Calu3 (cell line): ENCODE measurements around the gene ODF2. TPM values are rescaled to one million over a fixed set of nuclear protein-coding genes. Genes with fewer than 3 reads are reported as not detected.
A peak's percentile ranks its signal among the peaks of the same experiment; 100 is the strongest.

Experiments used
- BruUV-seq: library from RNA; stranded (reverse); fragments of 400-500 nt; replicated peaks from 2 replicates; lab custom pipeline; 2021; lab: Mats Ljungman, UMichigan
- CTCF ChIA-PET: fragments of 300-600 bp; sonication (Branson Sonifier 250); formaldehyde crosslinking; loops from one replicate; lab custom pipeline; 2022; ENCODE audit warnings: antibody characterized with exemption; lab: Charles Lee
- DNase-seq: peaks from one replicate; pipeline ENCODE4 v3.0.0; 2022
- H3K27ac Mint-ChIP-seq: one replicate; pipeline ENCODE4 v1.8.0; 2022; ENCODE audit warnings: mixed read lengths; ENCODE audit not compliant: unreplicated experiment
- H3K27me3 Mint-ChIP-seq: one replicate; pipeline ENCODE4 v1.8.0; 2022; ENCODE audit warnings: mixed read lengths; ENCODE audit not compliant: unreplicated experiment
- H3K36me3 Mint-ChIP-seq: one replicate; pipeline ENCODE4 v1.8.0; 2022; ENCODE audit warnings: mild to moderate bottlenecking, moderate library complexity, mixed read lengths; ENCODE audit not compliant: insufficient read depth, unreplicated experiment
- H3K4me1 Mint-ChIP-seq: one replicate; pipeline ENCODE4 v1.8.0; 2022; ENCODE audit warnings: mild to moderate bottlenecking, low read depth, mixed read lengths; ENCODE audit not compliant: unreplicated experiment
- H3K4me3 Mint-ChIP-seq: one replicate; pipeline ENCODE4 v1.8.0; 2022; ENCODE audit warnings: mild to moderate bottlenecking, low read depth, moderate library complexity, mixed read lengths; ENCODE audit not compliant: unreplicated experiment
- H3K9me3 Mint-ChIP-seq: one replicate; pipeline ENCODE4 v1.8.0; 2022; ENCODE audit warnings: low read depth, mixed read lengths; ENCODE audit not compliant: unreplicated experiment
- intact Hi-C: fragments of 100-400 bp; cut with micrococcal nuclease; formaldehyde crosslinking; loops from one replicate; pipeline ENCODE4 v1.10.0; 2022; ENCODE audit not compliant: unreplicated experiment
- total RNA-seq: library from RNA; stranded (reverse); gene quantifications from 2 replicates; pipeline ENCODE4 v1.2.3, GENCODE V29; 2022
- TF ChIP-seq, protein P1 (sequence below): fragments of 200-600 bp; IDR thresholded peaks from one replicate; pipeline ENCODE4 v1.8.0; 2022; ENCODE audit warnings: antibody characterized with exemption; ENCODE audit not compliant: unreplicated experiment

The ODF2 gene
- total RNA-seq, 1 experiment from 2014 or later = 33.6 TPM

DNA sequence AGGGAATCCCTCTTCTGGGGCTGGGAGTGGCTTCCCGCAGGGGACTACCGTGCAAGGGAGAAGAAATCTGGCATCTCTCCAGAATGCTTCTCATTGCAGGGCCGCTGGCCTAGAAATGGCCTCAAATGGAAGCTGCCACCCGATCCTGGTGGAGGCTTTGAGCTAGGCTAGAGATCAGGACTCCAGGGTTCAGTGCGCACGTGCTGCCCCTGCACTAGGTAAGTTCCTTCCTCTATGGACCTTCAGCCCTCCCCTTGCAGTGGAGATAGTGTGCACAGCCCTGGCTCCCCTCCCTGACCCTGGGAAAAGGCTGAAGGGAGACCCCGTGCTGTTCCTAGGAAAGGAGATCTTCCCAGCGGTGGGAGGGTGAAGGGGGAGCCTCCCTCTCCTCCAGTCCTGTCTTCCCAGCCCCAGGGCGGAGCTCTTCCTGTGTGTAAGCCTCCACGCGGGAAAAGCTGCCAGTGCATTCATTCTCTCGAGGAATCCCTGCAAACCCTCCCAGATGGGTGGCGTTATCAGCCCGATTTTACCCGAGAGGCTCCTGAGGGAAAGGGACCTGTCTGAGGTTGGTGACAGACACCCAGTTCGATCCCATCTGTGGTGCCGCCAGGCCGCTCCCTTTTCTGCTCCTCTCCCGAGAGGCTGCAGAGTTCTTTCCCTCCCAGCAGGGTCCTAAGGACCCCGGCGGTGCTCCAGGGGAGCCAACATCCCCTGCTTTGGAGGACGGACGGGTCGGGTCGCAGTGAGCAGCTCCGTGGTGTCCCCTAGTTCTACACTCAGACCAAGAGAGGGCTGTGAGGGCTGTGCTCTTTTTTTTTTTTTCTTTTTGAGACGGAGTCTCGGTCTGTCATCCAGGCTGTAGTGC lies 36.5 kb upstream of the ODF2 start:
- H3K4me3 Mint-ChIP-seq = peak overlapping the region; percentile 71
- H3K36me3 Mint-ChIP-seq = peaks cover 25% of the 10 kb centered on the region
- H3K4me1 Mint-ChIP-seq = peaks cover 25% of the 10 kb centered on the region
- no peak overlapping the region for H3K27ac Mint-ChIP-seq
- TF ChIP-seq, protein P1, sequence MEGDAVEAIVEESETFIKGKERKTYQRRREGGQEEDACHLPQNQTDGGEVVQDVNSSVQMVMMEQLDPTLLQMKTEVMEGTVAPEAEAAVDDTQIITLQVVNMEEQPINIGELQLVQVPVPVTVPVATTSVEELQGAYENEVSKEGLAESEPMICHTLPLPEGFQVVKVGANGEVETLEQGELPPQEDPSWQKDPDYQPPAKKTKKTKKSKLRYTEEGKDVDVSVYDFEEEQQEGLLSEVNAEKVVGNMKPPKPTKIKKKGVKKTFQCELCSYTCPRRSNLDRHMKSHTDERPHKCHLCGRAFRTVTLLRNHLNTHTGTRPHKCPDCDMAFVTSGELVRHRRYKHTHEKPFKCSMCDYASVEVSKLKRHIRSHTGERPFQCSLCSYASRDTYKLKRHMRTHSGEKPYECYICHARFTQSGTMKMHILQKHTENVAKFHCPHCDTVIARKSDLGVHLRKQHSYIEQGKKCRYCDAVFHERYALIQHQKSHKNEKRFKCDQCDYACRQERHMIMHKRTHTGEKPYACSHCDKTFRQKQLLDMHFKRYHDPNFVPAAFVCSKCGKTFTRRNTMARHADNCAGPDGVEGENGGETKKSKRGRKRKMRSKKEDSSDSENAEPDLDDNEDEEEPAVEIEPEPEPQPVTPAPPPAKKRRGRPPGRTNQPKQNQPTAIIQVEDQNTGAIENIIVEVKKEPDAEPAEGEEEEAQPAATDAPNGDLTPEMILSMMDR = no peak
- peaks cover 9% of the 10 kb centered on the region for H3K27me3 Mint-ChIP-seq
- BruUV-seq = no TSS peak
- DNase-seq = no peak
- CTCF ChIA-PET = interaction anchor here (0.6 to 3.1 kb wide), 8 partner anchors 8 to 212 kb away, joined by 3 to 14 read pairs (median 4); partner anchors contain the start of gene SPTAN1
- H3K9me3 Mint-ChIP-seq = no peaks in the 10 kb centered on the region
- intact Hi-C loops = no loop called here

DNA sequence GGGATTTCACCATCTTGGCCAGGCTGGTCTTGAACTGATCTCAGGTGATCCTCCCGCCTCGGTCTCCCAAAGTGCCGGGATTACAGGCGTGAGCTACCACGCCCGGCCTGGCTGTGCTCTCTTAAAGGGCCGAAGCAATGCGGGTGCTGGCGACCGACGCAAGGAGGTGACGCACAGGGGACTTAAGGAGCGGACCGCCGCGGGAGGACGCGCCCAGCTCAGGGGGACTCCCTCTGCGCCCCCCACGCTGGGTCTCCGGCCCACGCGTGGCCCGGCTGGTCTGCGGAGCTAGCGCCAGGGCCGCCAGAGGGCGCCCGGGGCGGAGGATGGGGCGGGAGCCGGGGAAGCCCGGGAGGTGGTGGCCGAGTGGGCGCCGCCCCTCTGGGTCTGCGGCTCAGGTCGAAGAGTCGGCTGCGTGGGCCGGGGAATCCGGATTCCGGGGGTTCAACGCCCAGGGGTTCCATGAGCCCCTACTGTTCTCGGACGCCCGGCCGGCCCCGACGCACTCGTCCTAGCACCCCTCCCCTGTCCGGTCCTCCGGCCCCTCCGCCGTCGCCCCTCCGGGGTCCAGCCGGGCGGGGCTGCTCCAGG lies 35.7 kb upstream of the ODF2 start:
- peak overlapping the region; percentile 71 for H3K4me3 Mint-ChIP-seq
- no TSS peak for BruUV-seq
- CTCF ChIA-PET = interaction anchor here (0.6 to 3.1 kb wide), 10 partner anchors 9 to 320 kb away, joined by 3 to 14 read pairs (median 4); partner anchors contain the start of gene SPTAN1
- TF ChIP-seq, protein P1 = peak; percentile 71
- H3K27me3 Mint-ChIP-seq = peaks cover under 1% of the 10 kb centered on the region
- no peaks in the 10 kb centered on the region for H3K9me3 Mint-ChIP-seq
- intact Hi-C loops = no loop called here
- peaks cover 16% of the 10 kb centered on the region for H3K4me1 Mint-ChIP-seq
- DNase-seq = peak; percentile 73
- no peak overlapping the region for H3K27ac Mint-ChIP-seq
- H3K36me3 Mint-ChIP-seq = peaks cover 29% of the 10 kb centered on the region

DNA sequence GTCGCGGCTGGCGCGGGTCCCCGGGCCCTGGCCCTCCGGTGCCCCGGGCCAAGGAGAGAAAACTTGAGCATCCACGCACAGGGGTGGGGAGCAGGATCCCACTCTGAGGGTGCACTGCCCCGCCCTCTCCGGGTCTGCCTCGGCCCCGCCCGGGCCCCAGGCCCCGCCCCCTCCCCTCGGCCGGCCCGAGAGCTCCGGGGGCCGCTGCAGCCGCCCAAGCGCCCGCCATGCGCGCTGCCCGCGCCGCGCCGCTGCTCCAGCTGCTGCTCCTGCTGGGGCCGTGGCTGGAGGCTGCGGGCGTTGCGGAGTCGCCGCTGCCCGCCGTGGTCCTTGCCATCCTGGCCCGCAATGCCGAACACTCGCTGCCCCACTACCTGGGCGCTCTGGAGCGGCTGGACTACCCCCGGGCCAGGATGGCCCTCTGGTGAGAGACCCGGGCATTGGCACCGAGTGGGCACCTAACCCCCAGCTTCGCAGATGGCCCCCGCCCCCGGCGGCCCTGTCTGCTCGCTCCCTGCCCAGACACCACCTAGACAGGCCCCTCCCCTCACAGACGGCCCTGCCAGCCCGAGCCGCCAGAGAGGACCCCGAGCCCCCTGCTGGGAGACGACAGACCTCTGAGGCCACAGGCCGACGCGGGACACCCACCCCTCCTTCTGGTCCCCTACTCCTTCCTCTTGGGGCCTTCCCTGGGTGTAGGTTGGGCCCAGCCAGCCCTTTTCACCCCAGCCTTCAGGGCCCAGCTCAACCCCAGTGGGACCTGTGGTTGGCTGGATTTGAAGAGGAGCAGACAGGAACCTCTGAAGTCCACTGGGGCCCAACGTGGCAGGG lies 34.9 kb upstream of the ODF2 start, which contains the start of gene CERCAM:
Gene CERCAM, plus strand, starts transcription at position 207 of the 831 bp plus-strand sequence. Its CDS starts 21 bp downstream, at position 228.
- CTCF ChIA-PET = interaction anchor here (0.6 to 3.1 kb wide), 12 partner anchors 9 to 319 kb away, joined by 3 to 14 read pairs (median 4); no protein-coding TSS in a partner anchor
- intact Hi-C loops = no loop called here
- Mint-ChIP-seq H3K9me3 (no peaks in the 10 kb centered on the region), H3K27me3 (no peaks in the 10 kb centered on the region), H3K4me1 (peaks cover 9% of the 10 kb centered on the region), H3K36me3 (peaks cover 22% of the 10 kb centered on the region), H3K4me3 (peak within 1 kb of the TSS; percentile 71), H3K27ac (no peak within 1 kb of the TSS)
- no TSS peak for BruUV-seq
- TF ChIP-seq, protein P1 = no peak
- peak; percentile 50 for DNase-seq
